ENCODE results near the gene PCDH8.
"Not testable (repeated sequence)": the region's sequence is repeated elsewhere in the genome, so short reads cannot be mapped to it uniquely, and the experiment has no call there.

PCDH8 gene

GRCh38 chr13:52850072-52850395 is 1.6 kb upstream of the PCDH8 start:
- no peak for DNase-seq (ENCODE audit: low spot score)

GRCh38 chr13:52849291-52850071 is 1.0 kb upstream of the PCDH8 start:
- DNase-seq (ENCODE audit: low spot score), result no peak

GRCh38 chr13:52847682-52848432 is 583 bp downstream of the PCDH8 start:
- DNase-seq (ENCODE audit: low spot score), result no peak

- DNase-seq (ENCODE audit: low spot score), result no peak
Observed at GRCh38 chr13:52847322-52847681, 1.1 kb downstream of the PCDH8 start.

GRCh38 chr13:52846567-52847321 is 1.7 kb downstream of the PCDH8 start:
- DNase-seq (ENCODE audit: low spot score), result no peak

GRCh38 chr13:52845766-52846566 is 2.5 kb downstream of the PCDH8 start:
- no peak for DNase-seq (ENCODE audit: low spot score)

- no peak for DNase-seq (ENCODE audit: low spot score)
Observed at GRCh38 chr13:52845334-52845761, 3.1 kb downstream of the PCDH8 start.

- DNase-seq (ENCODE audit: low spot score), result no peak
Observed at GRCh38 chr13:52844836-52845235, 3.6 kb downstream of the PCDH8 start.

GRCh38 chr13:52842441-52842840 is 6.0 kb downstream of the PCDH8 start:
- no peak for DNase-seq (ENCODE audit: low spot score)

- DNase-seq (ENCODE audit: low spot score), result no peak
Observed at GRCh38 chr13:52840066-52840465, 8.4 kb downstream of the PCDH8 start.

- DNase-seq (ENCODE audit: low spot score), result no peak
Observed at GRCh38 chr13:52838433-52839107, 9.9 kb downstream of the PCDH8 start.

- no peak for DNase-seq (ENCODE audit: low spot score)
Observed at GRCh38 chr13:52837850-52838249, 10.6 kb downstream of the PCDH8 start.

- no peak for DNase-seq (ENCODE audit: low spot score)
Observed at GRCh38 chr13:52835071-52835839, 13.2 kb downstream of the PCDH8 start.

GRCh38 chr13:52833296-52833875 is 15.1 kb downstream of the PCDH8 start:
- no peak for DNase-seq (ENCODE audit: low spot score)

GRCh38 chr13:52832313-52832712 is 16.1 kb downstream of the PCDH8 start:
- no peak for DNase-seq (ENCODE audit: low spot score)

- DNase-seq (ENCODE audit: low spot score), result no peak
Observed at GRCh38 chr13:52830946-52831345, 17.5 kb downstream of the PCDH8 start.

GRCh38 chr13:52827839-52828238 is 20.6 kb downstream of the PCDH8 start:
- no peak for DNase-seq (ENCODE audit: low spot score)

GRCh38 chr13:52817886-52818285 is 30.6 kb downstream of the PCDH8 start:
- not testable (repeated sequence) for DNase-seq (ENCODE audit: low spot score)

- DNase-seq (ENCODE audit: low spot score), result no peak
Observed at GRCh38 chr13:52815330-52815729, 33.1 kb downstream of the PCDH8 start.

- no peak for DNase-seq (ENCODE audit: low spot score)
Observed at GRCh38 chr13:52812941-52813340, 35.5 kb downstream of the PCDH8 start.
